HG03066 (cell line): ENCODE measurements around the gene FMNL3.
"Not testable (repeated sequence)": the region's sequence is repeated elsewhere in the genome, so short reads cannot be mapped to it uniquely, and the experiment has no call there.

ENCODE experiments used
- ATAC-seq: cut with Tn5 transposase; IDR thresholded peaks from one replicate; pipeline ENCODE4 v1.9.1; 2021; ENCODE audit warnings: low read depth; ENCODE audit not compliant: unreplicated experiment

FMNL3 gene, protein sequence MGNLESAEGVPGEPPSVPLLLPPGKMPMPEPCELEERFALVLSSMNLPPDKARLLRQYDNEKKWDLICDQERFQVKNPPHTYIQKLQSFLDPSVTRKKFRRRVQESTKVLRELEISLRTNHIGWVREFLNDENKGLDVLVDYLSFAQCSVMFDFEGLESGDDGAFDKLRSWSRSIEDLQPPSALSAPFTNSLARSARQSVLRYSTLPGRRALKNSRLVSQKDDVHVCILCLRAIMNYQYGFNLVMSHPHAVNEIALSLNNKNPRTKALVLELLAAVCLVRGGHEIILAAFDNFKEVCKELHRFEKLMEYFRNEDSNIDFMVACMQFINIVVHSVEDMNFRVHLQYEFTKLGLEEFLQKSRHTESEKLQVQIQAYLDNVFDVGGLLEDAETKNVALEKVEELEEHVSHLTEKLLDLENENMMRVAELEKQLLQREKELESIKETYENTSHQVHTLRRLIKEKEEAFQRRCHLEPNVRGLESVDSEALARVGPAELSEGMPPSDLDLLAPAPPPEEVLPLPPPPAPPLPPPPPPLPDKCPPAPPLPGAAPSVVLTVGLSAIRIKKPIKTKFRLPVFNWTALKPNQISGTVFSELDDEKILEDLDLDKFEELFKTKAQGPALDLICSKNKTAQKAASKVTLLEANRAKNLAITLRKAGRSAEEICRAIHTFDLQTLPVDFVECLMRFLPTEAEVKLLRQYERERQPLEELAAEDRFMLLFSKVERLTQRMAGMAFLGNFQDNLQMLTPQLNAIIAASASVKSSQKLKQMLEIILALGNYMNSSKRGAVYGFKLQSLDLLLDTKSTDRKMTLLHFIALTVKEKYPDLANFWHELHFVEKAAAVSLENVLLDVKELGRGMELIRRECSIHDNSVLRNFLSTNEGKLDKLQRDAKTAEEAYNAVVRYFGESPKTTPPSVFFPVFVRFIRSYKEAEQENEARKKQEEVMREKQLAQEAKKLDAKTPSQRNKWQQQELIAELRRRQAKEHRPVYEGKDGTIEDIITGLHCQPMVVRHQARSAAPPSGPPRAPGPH

GRCh38 chr12:49707128-49707811 is at the start of gene FMNL3:
Gene FMNL3, minus strand, starts transcription at chr12:49707405. Its CDS starts 225 bp downstream, at chr12:49707180.
- ATAC-seq = peak; percentile 83

- no peak for ATAC-seq
These were observed 43.8 kb upstream of the FMNL3 start for GRCh38 chr12:49750996-49751393.

DNA sequence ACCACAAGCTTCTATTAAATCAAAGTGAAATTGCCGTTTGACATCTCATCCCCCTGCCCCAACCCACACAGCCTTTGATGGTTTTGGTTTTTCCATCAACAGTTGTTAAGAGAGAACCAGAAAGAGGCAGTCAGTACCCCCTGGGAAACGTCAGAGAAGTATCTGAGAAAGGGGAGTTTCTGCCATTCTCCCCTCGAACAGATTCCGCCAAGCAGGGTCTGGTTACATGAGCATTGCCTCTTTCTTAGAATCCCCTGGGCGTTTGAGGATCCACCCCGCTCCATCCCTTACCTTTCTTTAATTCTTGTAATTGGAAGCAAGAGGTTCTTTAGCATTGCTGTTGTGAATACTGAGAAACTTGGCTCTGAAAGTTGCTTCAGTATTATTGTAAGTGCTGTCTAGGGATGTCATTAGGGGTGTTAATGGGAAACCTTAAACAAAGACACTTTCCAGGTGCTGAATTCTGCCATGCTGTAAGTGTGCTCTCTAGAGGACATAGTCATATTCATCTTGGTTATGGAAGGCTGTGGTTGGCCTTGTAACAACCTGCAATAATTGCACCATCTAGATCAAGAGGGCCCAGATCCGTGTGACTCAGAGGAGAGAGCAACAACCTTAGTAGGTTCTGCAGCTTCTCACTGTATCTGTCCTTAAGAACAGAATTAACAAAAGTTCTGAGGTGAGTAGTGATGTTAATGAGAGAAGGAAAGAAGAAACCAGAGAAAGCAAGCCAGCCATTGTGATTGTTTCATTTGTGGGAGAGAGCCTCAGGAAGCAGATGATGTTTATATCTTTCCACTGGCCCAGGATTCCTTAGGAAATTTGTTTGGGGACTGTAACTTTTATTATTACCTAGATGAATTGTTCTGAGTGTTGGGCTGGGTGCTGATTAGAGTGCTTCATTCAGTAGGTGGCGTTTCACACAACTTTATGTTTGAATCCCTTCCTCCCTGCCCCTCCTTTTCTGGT is 43.1 kb upstream of the FMNL3 start:
- no peak for ATAC-seq

GRCh38 chr12:49748800-49749199 is 41.6 kb upstream of the FMNL3 start:
- ATAC-seq = no peak

DNA sequence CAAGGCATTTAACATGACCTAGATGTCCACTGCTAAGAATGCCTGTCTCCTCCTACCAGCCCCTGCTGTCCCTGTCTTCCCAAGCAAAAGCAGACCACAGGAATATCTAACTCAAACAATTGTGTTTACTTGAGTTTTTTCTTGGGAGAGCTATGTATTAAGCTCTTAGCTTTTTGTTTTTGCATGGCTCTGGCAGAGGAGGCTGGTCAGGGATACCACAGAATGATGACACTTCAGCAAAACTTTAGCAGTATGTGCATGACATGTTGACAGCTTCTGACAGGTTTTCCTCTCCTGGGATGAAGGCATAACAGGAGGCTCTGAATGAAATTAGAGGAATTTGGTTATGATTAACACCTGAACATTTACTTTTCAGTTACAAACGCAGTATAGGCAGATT is 41.1 kb upstream of the FMNL3 start:
- no peak for ATAC-seq

- ATAC-seq = no peak
These were observed 37.2 kb upstream of the FMNL3 start for GRCh38 chr12:49744363-49744885.

- ATAC-seq = peak; percentile 47
These were observed 34.8 kb upstream of the FMNL3 start for GRCh38 chr12:49741882-49742620.

DNA sequence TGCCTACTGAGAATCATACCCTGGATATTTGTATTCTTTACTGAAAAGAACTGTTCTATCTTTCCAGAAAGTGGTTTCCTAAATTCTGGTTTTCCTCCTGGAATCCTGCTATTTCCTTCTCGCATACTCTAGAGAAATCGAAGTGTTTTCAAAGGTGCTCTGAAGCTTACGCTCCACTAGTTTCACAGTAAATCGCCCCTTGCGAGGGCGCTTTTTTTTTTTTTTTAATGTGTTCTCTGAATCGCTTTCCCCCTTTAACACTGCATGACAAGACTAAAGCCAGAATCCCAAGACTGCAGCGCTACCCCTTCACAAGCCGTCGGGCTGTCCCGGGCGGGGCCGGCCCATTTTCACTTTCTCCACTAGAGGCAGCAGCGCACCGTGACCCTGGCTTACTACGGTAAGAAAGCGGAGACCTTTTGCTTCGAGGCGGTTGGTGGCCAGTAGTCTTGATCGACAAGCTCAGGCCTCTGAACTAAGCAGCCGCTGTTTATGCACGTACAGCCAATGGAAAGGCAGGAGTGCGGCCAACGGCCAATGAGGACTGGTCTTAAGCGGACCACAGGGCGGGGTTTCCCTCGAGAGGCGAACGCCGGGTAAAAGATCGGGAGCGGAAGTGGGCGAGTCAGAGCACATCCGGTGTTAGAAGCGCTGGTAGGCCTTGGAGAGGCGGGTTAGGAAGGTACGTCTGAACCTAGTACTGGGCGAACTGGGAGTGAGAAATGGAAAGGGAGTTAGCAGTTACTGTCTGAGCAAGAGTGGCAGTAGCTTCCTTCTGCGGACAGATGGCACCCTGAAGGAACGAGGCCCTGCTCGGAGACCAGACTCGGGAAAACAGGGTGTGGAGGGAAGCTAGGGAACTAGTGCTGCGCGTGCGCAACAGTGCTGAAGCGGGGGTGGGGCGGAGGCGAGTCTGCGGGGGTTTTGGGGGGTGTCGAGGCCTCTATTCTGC is 34.0 kb upstream of the FMNL3 start, which contains the start of gene TMBIM6:
Gene TMBIM6 (plus strand): TSS at position 628 of the 952 bp plus-strand sequence. CDS start 10,937 bp downstream, outside the sequence.
- peak; percentile 94 for ATAC-seq

DNA sequence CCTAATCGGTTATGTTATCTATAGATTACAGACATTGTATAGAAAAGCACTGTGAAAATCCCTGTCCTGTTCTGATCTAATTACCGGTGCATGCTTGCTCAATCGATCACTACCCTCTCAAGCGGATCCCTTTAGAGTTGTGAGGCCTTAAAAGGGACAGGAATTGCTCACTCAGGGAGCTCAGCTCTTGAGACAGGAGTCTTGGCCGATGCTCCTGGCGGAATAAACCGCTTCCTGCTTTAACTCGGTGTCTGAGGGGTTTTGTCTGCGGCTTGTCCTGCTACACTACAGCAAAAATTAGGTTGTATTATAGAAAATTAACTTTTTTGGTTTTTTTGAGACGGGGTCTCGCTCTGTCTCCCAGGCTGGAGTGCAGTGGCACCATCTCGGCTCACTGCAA is 33.1 kb upstream of the FMNL3 start:
- ATAC-seq = not testable (repeated sequence)

GRCh38 chr12:49738721-49739120 is 31.5 kb upstream of the FMNL3 start:
- ATAC-seq = not testable (repeated sequence)

GRCh38 chr12:49734900-49735299 is 27.7 kb upstream of the FMNL3 start:
- not testable (repeated sequence) for ATAC-seq

DNA sequence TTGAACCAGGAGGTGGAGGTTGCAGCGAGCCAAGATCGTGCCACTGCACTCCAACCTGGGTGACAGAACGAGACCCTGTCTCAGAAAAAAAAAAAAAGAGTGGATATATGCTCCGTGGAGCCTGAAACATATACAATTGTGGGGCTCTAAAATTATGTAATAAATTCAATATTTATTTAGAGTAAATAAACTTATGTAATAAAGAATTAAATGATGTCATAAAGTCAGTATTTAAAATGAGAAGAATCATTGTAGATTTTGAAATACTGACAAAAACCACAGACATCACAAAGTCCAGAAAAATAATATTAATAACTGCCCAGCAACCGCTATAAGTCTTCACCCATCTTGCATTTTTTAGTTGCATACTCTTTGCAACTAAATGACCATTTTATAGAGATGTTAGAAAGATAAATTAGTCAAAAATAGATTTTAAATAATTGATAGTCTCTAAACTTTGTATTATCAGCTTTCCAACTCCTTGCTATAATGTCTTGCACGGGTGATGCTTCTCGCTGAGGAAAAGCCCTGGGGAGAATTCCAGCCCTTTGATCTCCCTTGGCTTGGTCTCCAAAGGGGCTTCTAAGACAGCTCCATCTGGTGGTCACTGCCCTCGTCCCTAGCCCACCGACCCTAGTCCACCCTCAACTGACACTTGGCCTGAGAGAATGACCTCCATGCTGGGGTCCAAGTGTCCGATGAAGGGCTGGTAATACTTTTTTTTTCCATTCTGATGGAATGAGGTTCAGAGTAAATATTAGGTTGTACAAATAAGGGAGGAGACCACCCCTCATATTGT is 26.2 kb upstream of the FMNL3 start:
- no peak for ATAC-seq

- ATAC-seq = no peak
These were observed 23.4 kb upstream of the FMNL3 start for GRCh38 chr12:49730568-49731101.

DNA sequence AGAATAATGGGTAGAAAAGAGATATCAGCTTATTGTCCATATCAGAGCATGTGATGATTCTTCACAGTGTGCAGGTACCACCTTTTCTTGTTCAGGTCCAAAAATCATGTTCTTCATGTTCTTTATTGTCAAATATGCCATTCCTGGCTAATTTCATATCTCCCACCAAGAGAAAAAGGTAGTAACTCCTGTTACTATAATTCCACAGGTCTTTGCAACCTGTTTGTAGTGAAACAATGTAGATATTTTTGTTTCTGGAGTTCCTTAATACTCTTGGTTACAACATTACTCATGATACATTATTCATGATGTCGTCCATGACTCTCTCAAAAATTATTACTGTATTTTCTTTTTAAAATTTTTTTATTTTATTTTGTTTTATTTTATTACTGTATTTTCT is 22.8 kb upstream of the FMNL3 start:
- ATAC-seq = no peak

DNA sequence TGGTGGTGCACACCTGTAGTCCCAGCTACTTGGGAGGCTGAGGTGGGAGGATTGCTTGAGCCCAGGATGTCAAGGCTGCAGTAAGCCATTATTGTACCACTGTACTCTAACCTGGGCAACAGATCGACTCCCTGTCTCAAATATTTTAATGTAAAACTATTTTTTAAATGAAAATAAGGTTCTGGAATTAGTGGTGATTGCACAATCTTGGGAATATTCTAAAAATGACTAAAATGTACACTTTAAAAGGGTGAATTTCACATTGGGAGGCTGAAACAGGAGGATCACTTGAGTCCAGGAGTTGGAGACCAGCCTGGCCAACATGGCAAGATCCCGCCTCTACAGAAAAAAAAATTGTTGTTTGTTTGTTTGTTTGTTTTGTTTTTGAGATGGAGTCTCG is 21.2 kb upstream of the FMNL3 start:
- ATAC-seq = no peak

GRCh38 chr12:49721355-49721754 is 14.2 kb upstream of the FMNL3 start:
- ATAC-seq = not testable (repeated sequence)
